Mononuclear cell (primary cell): Measurements from ENCODE around the gene CCDC171. TPM values are rescaled to one million over a fixed set of nuclear protein-coding genes. Genes with fewer than 3 reads are reported as not detected.

Source experiments
- H3K27me3 ChIP-seq: 2 replicates; pipeline ENCODE4 v1.6.0; 2011; ENCODE audit warnings: low read length, control low read depth; ENCODE audit not compliant: insufficient read depth
- H3K4me1 ChIP-seq: 2 replicates; pipeline ENCODE4 v1.5.1; 2011; ENCODE audit warnings: mild to moderate bottlenecking, low read length, control low read depth; ENCODE audit not compliant: insufficient read depth
- H3K4me3 ChIP-seq: 2 replicates; pipeline ENCODE4 v1.5.1; 2011; ENCODE audit warnings: mild to moderate bottlenecking, low read length, moderate library complexity
- H3K9me3 ChIP-seq: 2 replicates; pipeline ENCODE4 v1.5.1; 2011; ENCODE audit warnings: low read depth, mild to moderate bottlenecking, control low read depth, low read length
- total RNA-seq: library from RNA; depleted of rRNA; stranded (reverse); fragments of >200 nt; gene quantifications from one replicate; pipeline ENCODE4 v1.2.3, GENCODE V29; 2012

The CCDC171 gene
- total RNA-seq, 1 donor: 1.3 TPM

- Histone ChIP-seq H3K27me3 (no peaks in the 10 kb centered on the region), H3K9me3 (no peaks in the 10 kb centered on the region), H3K4me3 (no peak overlapping the region), H3K4me1 (no peaks in the 10 kb centered on the region)
Measured at GRCh38 chr9:15824310-15824709, 271.5 kb downstream of the CCDC171 start.

- no peak overlapping the region for H3K4me3 ChIP-seq
- H3K9me3 ChIP-seq: no peaks in the 10 kb centered on the region
Measured at GRCh38 chr9:15831384-15831783, 278.5 kb downstream of the CCDC171 start.

DNA sequence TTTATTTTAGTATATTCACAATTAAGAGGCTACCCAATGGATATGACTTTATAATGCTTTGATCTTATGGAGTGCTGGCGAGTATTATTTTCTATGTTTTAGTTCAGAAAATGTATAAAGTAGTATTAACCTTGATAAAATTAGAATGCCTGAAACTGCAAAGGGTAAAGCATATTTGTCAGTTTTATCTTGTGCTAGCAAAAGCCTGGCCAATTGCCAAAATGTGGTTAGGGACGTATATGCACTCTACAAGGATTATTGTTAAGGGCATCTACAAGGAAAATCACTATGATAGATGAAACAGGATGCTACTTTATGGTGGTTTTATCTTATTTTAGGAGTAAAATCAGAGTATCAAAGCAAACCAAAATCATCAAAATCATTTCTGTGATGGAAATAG, 281.7 kb downstream of the CCDC171 start:
- H3K9me3 ChIP-seq: no peaks in the 10 kb centered on the region
- H3K4me3 ChIP-seq: no peak overlapping the region
- H3K27me3 ChIP-seq: no peaks in the 10 kb centered on the region
- H3K4me1 ChIP-seq: no peaks in the 10 kb centered on the region

More at GRCh38 chr9:15831384-15831783, 278.5 kb downstream of the CCDC171 start:
- Histone ChIP-seq H3K27me3 (no peaks in the 10 kb centered on the region), H3K4me1 (no peaks in the 10 kb centered on the region)

- no peaks in the 10 kb centered on the region for H3K9me3 ChIP-seq
- H3K4me1 ChIP-seq: no peaks in the 10 kb centered on the region
- no peaks in the 10 kb centered on the region for H3K27me3 ChIP-seq
- H3K4me3 ChIP-seq: no peak overlapping the region
Measured at GRCh38 chr9:15837079-15837679, 284.3 kb downstream of the CCDC171 start.

DNA sequence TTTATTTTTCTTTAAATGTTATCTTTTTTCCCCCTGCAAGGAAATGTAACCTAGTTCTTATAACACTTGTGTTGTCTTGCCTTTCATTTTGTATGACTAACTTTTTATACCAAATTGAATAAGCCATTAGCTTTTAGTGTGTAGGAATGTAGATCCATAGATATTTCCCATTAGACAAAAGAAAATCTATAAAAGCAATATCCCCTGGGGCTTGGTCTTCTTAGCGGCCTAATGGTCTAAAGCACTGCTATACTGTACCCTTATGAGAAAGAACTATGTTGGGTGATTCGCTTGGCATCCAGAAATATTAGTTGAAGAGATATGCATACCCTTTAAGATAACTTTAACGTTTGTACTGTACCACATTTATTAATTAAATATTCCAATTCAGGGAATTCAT, 289.2 kb downstream of the CCDC171 start:
- H3K4me3 ChIP-seq: no peak overlapping the region
- no peaks in the 10 kb centered on the region for H3K9me3 ChIP-seq
- no peaks in the 10 kb centered on the region for H3K4me1 ChIP-seq
- H3K27me3 ChIP-seq: no peaks in the 10 kb centered on the region

DNA sequence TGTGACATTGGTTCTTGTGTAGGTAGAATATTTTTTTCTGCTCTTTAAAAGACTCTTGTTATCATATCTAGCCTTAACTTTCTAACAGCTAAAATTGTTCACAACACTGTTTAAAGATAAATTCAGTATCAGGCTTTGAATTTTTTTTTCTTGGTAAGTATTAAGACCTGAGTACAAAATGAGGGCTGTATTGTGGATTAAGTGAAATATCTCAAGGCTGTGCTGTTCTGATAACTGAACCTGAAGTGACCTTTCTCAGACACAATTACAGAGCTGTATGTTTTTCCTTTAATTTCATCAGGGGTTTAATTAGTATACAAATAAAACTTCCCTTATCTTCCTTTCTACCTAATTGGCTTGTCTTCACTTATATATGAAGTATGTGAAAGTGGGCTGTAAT, 290.5 kb downstream of the CCDC171 start:
- Histone ChIP-seq H3K4me3 (no peak overlapping the region), H3K27me3 (no peaks in the 10 kb centered on the region), H3K4me1 (no peaks in the 10 kb centered on the region)

GRCh38 chr9:15843931-15844330, 291.1 kb downstream of the CCDC171 start:
- Histone ChIP-seq H3K9me3 (no peaks in the 10 kb centered on the region), H3K27me3 (no peaks in the 10 kb centered on the region), H3K4me3 (no peak overlapping the region), H3K4me1 (no peaks in the 10 kb centered on the region)

More for the DNA sequence above, 290.5 kb downstream of the CCDC171 start:
- H3K9me3 ChIP-seq: no peaks in the 10 kb centered on the region

GRCh38 chr9:15846611-15847010, 293.8 kb downstream of the CCDC171 start:
- Histone ChIP-seq H3K4me1 (no peaks in the 10 kb centered on the region), H3K27me3 (no peaks in the 10 kb centered on the region), H3K9me3 (no peaks in the 10 kb centered on the region), H3K4me3 (no peak overlapping the region)

DNA sequence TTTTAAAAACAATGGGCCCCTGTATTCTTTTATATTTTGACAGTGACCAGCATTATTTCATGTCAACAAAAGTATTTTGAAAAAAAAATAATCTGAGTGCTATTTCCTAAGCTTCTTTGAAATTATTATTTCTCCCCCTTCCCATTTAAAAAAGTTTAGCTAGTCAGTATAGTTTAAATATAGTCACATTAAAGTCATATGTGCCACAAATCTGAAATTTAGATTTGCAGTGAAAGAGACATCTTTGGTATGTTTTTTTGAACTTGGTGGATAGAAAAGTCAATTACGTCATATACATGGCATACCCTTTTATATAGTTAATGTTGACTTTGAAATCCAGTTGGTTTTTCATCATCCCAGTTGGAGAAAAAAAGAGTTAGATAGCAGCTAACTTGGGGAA, 297.0 kb downstream of the CCDC171 start:
- H3K4me1 ChIP-seq: no peaks in the 10 kb centered on the region
- no peaks in the 10 kb centered on the region for H3K27me3 ChIP-seq
- no peak overlapping the region for H3K4me3 ChIP-seq
- H3K9me3 ChIP-seq: no peaks in the 10 kb centered on the region

GRCh38 chr9:15851766-15852165, 298.9 kb downstream of the CCDC171 start:
- no peaks in the 10 kb centered on the region for H3K4me1 ChIP-seq
- no peak overlapping the region for H3K4me3 ChIP-seq
- no peaks in the 10 kb centered on the region for H3K9me3 ChIP-seq
- no peaks in the 10 kb centered on the region for H3K27me3 ChIP-seq

- H3K9me3 ChIP-seq: no peaks in the 10 kb centered on the region
- H3K27me3 ChIP-seq: no peaks in the 10 kb centered on the region
- H3K4me3 ChIP-seq: no peak overlapping the region
- H3K4me1 ChIP-seq: no peaks in the 10 kb centered on the region
Measured at GRCh38 chr9:15856591-15856990, 303.7 kb downstream of the CCDC171 start.

DNA sequence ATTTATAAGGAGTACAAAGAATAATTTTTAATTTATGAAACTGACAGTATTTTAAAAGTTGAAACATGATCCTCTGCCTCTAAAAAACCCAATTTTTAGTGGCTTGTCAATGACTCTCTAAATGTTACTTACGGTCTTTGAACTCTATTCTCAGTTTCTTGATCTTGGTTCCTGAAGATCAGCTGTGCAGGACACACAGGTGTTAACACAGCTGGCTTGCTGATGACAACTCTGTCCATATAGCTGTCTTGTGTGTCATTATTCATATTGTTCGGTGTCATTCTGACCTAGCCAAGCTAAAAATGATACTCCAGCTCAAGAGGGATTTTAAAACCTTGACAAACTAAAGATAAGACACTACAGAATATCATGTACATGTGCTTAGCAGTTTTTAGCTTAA, 314.5 kb downstream of the CCDC171 start:
- Histone ChIP-seq H3K4me3 (no peak overlapping the region), H3K9me3 (no peaks in the 10 kb centered on the region), H3K27me3 (no peaks in the 10 kb centered on the region), H3K4me1 (no peaks in the 10 kb centered on the region)

DNA sequence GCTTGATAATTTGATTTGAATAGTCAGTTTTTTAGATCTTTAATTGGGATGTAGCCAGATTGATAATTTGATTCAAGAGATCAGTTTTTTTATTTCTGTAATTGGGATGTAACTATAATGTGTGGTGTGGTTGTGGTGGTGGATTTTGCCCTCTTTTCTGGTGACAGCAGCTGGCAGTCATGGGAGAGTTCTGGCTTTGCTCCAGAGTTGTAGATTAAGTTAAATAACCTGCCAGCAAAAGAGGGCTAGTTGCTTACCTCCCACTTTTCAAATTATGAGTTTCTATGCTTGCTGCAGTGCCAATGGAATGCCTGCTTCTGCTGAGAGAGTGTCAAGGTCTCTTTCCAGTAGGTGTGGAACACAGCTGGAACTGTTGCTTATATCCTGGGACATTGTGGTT, 315.1 kb downstream of the CCDC171 start:
- no peaks in the 10 kb centered on the region for H3K4me1 ChIP-seq

GRCh38 chr9:15873573-15874177, 320.8 kb downstream of the CCDC171 start:
- Histone ChIP-seq H3K9me3 (no peaks in the 10 kb centered on the region), H3K27me3 (no peaks in the 10 kb centered on the region), H3K4me3 (no peak overlapping the region), H3K4me1 (no peaks in the 10 kb centered on the region)

More for the DNA sequence above, 315.1 kb downstream of the CCDC171 start:
- Histone ChIP-seq H3K4me3 (no peak overlapping the region), H3K27me3 (no peaks in the 10 kb centered on the region), H3K9me3 (no peaks in the 10 kb centered on the region)

DNA sequence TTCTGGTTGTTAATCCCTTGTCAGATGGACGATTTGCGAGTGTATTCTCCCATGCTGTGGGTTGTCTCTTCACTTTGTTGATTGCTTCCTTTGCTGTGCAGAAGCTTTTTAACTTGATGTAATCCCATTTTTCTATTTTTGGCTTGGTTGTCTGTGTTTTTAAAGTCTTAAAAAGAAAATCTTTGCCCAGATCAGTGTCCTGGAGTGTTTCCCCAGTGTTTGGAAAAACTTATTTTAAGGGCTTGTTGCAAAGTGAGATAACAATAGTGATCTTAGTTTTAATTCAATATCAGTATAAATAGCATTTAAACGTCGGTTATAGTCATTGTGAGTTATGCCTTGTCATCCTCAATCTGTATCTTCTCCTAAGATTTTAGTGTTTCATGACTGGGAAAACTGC, 329.5 kb downstream of the CCDC171 start:
- H3K4me3 ChIP-seq: no peak overlapping the region
- no peaks in the 10 kb centered on the region for H3K4me1 ChIP-seq
- H3K9me3 ChIP-seq: no peaks in the 10 kb centered on the region
- no peaks in the 10 kb centered on the region for H3K27me3 ChIP-seq

DNA sequence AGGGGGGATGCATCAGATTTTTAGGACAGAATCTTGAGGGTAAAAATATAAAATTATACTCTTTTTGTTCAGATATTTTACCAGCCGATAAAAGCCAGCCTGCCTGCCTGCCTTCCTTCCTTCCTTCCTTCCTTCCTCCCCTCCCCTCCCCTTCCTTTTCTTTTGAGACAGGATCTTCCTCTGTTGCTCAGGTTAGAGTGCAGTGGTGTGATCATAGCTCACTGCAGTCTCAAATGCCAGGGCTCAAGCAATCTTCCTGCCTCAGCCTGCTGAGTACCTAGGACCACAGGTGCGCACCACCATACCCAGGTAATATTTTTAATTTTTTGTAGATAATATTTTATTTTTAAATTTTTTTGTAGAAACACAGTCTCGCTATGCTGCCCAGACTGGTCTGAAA, 330.0 kb downstream of the CCDC171 start:
- H3K9me3 ChIP-seq: no peaks in the 10 kb centered on the region
- no peak overlapping the region for H3K4me3 ChIP-seq
- H3K4me1 ChIP-seq: no peaks in the 10 kb centered on the region
- no peaks in the 10 kb centered on the region for H3K27me3 ChIP-seq
